A673 (cell line): ENCODE data around the gene SFSWAP. TPM values are rescaled to one million over a fixed set of nuclear protein-coding genes. Genes with fewer than 3 reads are reported as not detected.
"Not testable (repeated sequence)": the region's sequence is repeated elsewhere in the genome, so short reads cannot be mapped to it uniquely, and the experiment has no call there.

Source experiments
- BruUV-seq: library from RNA; stranded (reverse); fragments of 400-500 nt; replicated peaks from 2 replicates; lab custom pipeline; 2021; lab: Mats Ljungman, UMichigan
- CTCF ChIA-PET: fragments of 300-600 bp; sonication (Branson Sonifier 250); formaldehyde crosslinking; loops from one replicate; lab custom pipeline; 2022; ENCODE audit warnings: antibody characterized with exemption; lab: Charles Lee
- POLR2A ChIA-PET: fragments of 300-600 bp; sonication (Branson Sonifier 250); formaldehyde crosslinking; loops from one replicate; lab custom pipeline; 2022; ENCODE audit warnings: antibody characterized with exemption; ENCODE audit not compliant: low non-redundant PET; lab: Charles Lee
- DNase-seq: peaks from one replicate; pipeline ENCODE4 v3.0.0-alpha.2; 2015; ENCODE audit warnings: low spot score
- H3K27ac ChIP-seq: fragments of 200-600 bp; sonication (generic); 2 replicates; pipeline ENCODE4 v1.5.1; 2016; ENCODE audit warnings: mixed run types, low read depth, mild to moderate bottlenecking, mixed read lengths, antibody characterized with exemption, low read length; ENCODE audit not compliant: poor library complexity, severe bottlenecking
- H3K27me3 ChIP-seq: fragments of 200-600 bp; sonication (generic); replicated peaks from 2 replicates; pipeline ENCODE4 v1.6.1; 2017; ENCODE audit warnings: mixed run types, low read depth, mild to moderate bottlenecking, mixed read lengths, antibody characterized with exemption, low read length; ENCODE audit not compliant: insufficient read depth, poor library complexity
- H3K36me3 ChIP-seq: fragments of 200-600 bp; sonication (generic); 2 replicates; pipeline ENCODE4 v1.6.1; 2016; ENCODE audit warnings: mixed run types, mild to moderate bottlenecking, mixed read lengths, antibody characterized with exemption, low read length; ENCODE audit not compliant: insufficient read depth, poor library complexity, severe bottlenecking
- H3K4me1 ChIP-seq: fragments of 200-600 bp; sonication (generic); 2 replicates; pipeline ENCODE4 v1.6.1; 2017; ENCODE audit warnings: mixed run types, mild to moderate bottlenecking, mixed read lengths, antibody characterized with exemption, low read length; ENCODE audit not compliant: insufficient read depth, poor library complexity, severe bottlenecking
- H3K4me3 ChIP-seq: fragments of 200-600 bp; sonication (generic); 2 replicates; pipeline ENCODE4 v1.5.1; 2016; ENCODE audit warnings: low read depth, mixed run types, mild to moderate bottlenecking, mixed read lengths, low read length; ENCODE audit not compliant: poor library complexity, severe bottlenecking
- H3K9me3 ChIP-seq: fragments of 200-600 bp; sonication (generic); 2 replicates; pipeline ENCODE4 v1.6.1; 2016; ENCODE audit warnings: mixed run types, low read depth, mild to moderate bottlenecking, mixed read lengths, antibody characterized with exemption, low read length; ENCODE audit not compliant: poor library complexity, severe bottlenecking
- EZH2 ChIP-seq: fragments of 200-600 bp; sonication (generic); IDR thresholded peaks from 2 replicates; pipeline ENCODE4 v1.6.1; 2017; ENCODE audit warnings: borderline replicate concordance, low read depth, mild to moderate bottlenecking, mixed read lengths, antibody characterized with exemption, low read length; ENCODE audit not compliant: poor library complexity, severe bottlenecking
- intact Hi-C: fragments of 100-400 bp; cut with micrococcal nuclease; formaldehyde crosslinking; loops from one replicate; pipeline ENCODE4 v1.10.0; 2022; ENCODE audit not compliant: unreplicated experiment
- total RNA-seq: library from RNA; stranded (reverse); gene quantifications from 2 replicates; pipeline ENCODE4 v1.2.3, GENCODE V29; 2021
- TF ChIP-seq, protein P1 (sequence below): fragments of 300-800, 200-600 bp; sonication (generic); conservative IDR thresholded peaks from 2 replicates; pipeline ENCODE4 v1.5.1; 2017; ENCODE audit warnings: low read depth, mild to moderate bottlenecking, antibody characterized with exemption, low read length, moderate library complexity, mixed read lengths

SFSWAP gene
- total RNA-seq, 1 experiment from 2014 or later = 66.4 TPM

DNA sequence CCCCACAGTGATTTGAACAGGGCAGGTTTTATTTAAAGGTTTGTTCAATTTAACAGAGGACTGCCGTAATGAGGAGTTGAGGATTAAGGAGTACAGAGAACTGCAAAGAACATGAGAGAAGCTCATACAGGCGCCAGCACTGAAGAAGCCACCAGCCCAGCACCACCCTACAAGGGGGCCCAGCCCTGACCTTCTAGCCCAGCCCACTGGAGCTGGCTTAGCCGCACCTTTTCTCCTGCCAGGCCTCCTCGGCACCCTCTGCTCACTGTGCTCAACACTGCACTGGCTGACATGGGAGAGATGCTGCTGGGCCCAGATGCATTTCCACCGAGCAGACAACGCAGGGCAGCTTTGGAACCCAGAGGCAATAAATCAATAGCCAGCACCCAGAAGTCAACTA, 36.5 kb upstream of the SFSWAP start:
- H3K36me3 ChIP-seq = no peaks in the 10 kb centered on the region
- no peaks in the 10 kb centered on the region for H3K9me3 ChIP-seq
- H3K27me3 ChIP-seq = peaks cover 21% of the 10 kb centered on the region
- DNase-seq = no peak
- intact Hi-C loops = no loop called here
- no TSS peak for BruUV-seq
- H3K4me1 ChIP-seq = no peaks in the 10 kb centered on the region
- no peak overlapping the region for H3K4me3 ChIP-seq
- ChIA-PET CTCF (no interaction called here), POLR2A (no interaction called here)
- no peak for TF ChIP-seq EZH2
- TF ChIP-seq, protein P1, sequence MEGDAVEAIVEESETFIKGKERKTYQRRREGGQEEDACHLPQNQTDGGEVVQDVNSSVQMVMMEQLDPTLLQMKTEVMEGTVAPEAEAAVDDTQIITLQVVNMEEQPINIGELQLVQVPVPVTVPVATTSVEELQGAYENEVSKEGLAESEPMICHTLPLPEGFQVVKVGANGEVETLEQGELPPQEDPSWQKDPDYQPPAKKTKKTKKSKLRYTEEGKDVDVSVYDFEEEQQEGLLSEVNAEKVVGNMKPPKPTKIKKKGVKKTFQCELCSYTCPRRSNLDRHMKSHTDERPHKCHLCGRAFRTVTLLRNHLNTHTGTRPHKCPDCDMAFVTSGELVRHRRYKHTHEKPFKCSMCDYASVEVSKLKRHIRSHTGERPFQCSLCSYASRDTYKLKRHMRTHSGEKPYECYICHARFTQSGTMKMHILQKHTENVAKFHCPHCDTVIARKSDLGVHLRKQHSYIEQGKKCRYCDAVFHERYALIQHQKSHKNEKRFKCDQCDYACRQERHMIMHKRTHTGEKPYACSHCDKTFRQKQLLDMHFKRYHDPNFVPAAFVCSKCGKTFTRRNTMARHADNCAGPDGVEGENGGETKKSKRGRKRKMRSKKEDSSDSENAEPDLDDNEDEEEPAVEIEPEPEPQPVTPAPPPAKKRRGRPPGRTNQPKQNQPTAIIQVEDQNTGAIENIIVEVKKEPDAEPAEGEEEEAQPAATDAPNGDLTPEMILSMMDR = no peak
- no peak overlapping the region for H3K27ac ChIP-seq

GRCh38 chr12:131675126-131676080, 35.5 kb upstream of the SFSWAP start:
- BruUV-seq = no TSS peak
- CTCF ChIA-PET = no interaction called here
- no peak overlapping the region for H3K4me3 ChIP-seq
- H3K36me3 ChIP-seq = no peaks in the 10 kb centered on the region
- H3K27ac ChIP-seq = no peak overlapping the region
- no peak for DNase-seq
- intact Hi-C loops = no loop called here
- TF ChIP-seq EZH2 = no peak
- peaks cover 12% of the 10 kb centered on the region for H3K27me3 ChIP-seq
- POLR2A ChIA-PET = no interaction called here
- H3K4me1 ChIP-seq = no peaks in the 10 kb centered on the region
- H3K9me3 ChIP-seq = no peaks in the 10 kb centered on the region

DNA sequence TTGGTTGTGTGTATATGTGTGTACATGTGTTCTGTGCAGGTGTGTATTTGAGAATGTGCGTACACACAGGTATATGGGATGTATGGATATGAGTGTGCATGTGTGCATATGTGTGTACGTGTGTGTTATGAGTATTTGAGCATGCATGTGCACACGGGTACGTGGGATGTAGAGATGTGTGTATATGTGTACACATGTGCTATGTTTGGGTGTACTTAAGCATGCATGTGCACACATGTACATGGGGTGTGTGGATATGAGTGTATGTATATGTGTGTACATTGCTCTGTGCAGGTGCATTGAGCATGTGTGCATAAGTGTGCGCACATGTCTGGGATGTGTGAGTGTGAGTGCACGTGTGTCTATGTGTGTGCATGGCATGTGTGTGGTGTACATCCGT, 34.3 kb upstream of the SFSWAP start:
- Histone ChIP-seq H3K27ac (no peak overlapping the region), H3K4me3 (no peak overlapping the region), H3K36me3 (no peaks in the 10 kb centered on the region), H3K4me1 (no peaks in the 10 kb centered on the region), H3K9me3 (no peaks in the 10 kb centered on the region), H3K27me3 (peaks cover 9% of the 10 kb centered on the region)
- intact Hi-C loops = no loop called here
- DNase-seq = no peak
- BruUV-seq = no TSS peak
- ChIA-PET POLR2A (no interaction called here), CTCF (no interaction called here)
- TF ChIP-seq, protein P1 = no peak
- TF ChIP-seq EZH2 = no peak

- H3K9me3 ChIP-seq, DNase-seq, CTCF ChIA-PET, intact Hi-C loops, H3K4me1 ChIP-seq, H3K27ac ChIP-seq, BruUV-seq, H3K36me3 ChIP-seq, H3K27me3 ChIP-seq, POLR2A ChIA-PET, H3K4me3 ChIP-seq: not testable (repeated sequence)
These were observed 33.8 kb upstream of the SFSWAP start for GRCh38 chr12:131677067-131677466.
